Left renal pelvis (tissue), 4 donors: ENCODE data around the gene CFAP54. TPM values are rescaled to one million over a fixed set of nuclear protein-coding genes. Genes with fewer than 3 reads are reported as not detected.
A peak's percentile ranks its signal among the peaks of the same experiment; 100 is the strongest.

Experiments
- DNase-seq, 4 donors: peaks; one replicate each; pipeline ENCODE4 v3.0.0-alpha.2; 2013; ENCODE audit warnings: low read depth in 4 of 4, low spot score in 3 of 4
- polyA plus RNA-seq, 4 donors: library from polyadenylated mRNA; unstranded; fragments of 120-200 nt; gene quantifications; one replicate each; pipeline ENCODE4 v1.2.1, GENCODE V29; 2013; ENCODE audit not compliant: insufficient read length in 4 of 4

CFAP54 gene
- polyA plus RNA-seq, 4 donors = 0.44 to 3.8 (median 2.7) TPM

DNA sequence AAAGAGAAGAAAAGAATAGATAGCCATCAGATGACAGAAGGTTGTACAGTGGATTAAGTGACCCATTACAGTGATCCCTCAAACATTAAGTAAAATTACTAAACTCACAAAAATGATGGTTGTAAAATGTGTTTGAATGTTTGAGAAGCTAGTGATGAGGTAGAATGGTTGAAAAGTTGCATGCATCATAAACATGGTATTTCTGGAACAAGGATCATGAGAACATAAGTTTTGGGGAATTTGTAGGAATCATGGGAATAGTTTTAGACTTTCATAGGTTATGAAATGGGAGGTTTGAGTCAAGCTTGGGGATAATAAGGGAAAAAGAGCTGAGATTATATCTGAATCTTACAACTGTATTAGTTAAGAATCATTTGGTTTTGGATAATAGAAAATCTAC lies 383.6 kb downstream of the CFAP54 start:
- DNase-seq = no peak

DNA sequence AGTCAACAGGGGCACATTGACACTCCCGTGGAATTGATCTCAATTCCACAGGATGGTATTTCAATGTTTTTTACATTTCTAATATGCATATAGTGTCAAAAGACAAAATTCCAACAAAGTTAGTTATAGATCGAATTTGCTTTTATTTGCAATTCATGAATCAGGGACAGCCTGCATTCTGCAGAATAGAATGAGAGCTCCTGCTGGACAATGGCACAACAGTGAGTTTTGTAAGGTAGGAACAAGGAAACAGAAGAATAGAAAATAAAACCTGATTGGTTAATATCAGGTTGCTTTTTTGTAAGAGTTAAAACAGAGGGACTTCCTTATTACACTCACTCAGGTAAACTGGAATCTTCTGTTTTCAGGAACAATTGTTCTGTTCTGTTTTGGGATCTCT lies 384.8 kb downstream of the CFAP54 start:
- DNase-seq = no peak

DNA sequence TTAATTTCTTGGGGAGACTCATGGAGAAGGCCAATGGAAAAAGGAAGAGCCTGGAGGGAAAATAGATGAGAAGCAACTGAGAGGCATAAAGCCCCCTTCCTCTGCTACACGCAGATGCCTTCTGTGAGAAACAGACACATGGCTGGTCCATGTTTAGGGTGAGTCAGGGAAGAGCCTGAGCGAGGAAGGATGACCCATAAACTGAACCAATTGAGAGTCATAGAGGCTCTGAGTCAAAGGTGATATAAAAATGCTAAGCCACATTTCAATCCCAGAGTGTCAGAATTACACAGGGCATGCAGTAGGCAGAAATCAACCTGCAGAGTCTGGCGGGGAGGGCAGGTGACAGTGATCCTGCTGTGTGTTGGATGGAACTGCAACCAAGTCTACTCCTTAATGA lies 387.6 kb downstream of the CFAP54 start:
- DNase-seq = no peak

DNA sequence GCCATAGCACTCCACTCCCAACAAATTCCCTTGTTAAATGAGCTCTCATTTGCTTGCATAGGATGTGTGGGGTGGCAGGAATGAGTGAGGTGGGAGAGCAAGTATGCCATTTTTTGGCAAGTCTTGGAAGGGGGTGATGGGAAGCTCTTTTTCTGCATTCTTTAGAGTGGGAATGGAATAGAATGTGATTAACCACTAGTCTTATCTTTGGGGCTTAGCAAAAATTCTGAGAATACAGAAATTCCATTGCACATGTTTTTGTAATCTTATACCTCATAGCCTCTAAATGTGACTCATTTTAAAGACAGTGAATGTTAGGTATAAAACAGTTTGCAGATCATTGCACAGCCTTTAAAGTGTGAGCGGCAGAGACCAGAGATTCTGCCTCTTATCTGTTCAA lies 389.3 kb downstream of the CFAP54 start:
- DNase-seq = no peak

DNA sequence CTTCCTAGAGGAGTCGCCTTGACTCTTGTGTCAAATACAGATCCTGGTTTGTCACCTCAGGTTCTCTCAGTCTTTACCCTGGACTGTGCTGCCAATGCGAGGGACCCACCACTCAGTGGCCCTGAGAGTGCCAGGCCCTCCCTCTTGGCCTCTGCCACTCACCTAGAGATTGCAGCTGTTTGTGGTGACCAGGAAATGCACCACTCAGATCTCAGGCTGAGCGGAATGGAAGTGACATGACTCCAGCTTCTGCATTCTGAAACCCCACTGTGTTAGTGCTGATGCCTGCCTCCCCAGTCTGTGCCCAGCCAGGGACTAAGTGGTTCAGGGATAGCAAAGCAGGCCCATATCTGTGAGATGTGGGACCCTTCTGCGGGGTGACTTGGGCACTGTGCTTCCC lies 389.9 kb downstream of the CFAP54 start:
- DNase-seq = no peak

DNA sequence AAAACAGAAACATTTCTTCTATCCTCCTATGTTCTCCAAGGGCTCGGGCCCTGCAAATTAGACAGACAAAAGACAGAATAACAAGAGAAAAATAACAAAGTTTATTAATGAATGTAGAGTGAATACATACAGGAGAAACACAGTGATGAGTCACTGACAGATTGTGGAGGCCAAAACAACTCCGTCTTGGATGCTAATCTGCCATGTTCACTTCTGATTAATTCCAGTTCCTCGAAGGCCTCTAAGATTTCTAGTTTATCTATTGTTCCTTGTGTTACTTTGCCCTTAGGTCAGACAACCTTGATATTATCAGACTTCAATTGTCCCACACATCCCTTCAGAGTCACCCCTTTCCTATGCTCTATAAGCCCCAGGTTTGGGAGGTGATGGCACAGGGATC lies 390.8 kb downstream of the CFAP54 start:
- no peak for DNase-seq

DNA sequence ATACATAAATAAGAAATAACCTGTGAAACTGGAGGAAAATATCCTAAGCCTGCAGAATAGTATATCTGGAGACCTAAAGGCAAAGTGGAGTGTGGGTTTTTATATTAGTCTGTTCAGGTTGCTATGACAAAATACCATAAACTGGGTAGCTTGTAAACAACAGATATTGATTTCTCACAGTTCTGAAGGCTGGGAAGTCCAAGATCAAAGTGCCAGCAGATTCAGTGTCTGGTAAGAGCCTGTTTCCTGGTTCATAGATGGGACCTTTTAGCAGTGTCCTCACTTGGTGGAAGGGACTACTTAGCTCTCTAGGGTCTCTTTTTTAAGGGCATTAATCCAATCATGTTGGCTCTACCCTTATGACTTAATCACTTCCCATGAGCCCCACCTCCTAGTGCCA lies 392.2 kb downstream of the CFAP54 start:
- no peak for DNase-seq

DNA sequence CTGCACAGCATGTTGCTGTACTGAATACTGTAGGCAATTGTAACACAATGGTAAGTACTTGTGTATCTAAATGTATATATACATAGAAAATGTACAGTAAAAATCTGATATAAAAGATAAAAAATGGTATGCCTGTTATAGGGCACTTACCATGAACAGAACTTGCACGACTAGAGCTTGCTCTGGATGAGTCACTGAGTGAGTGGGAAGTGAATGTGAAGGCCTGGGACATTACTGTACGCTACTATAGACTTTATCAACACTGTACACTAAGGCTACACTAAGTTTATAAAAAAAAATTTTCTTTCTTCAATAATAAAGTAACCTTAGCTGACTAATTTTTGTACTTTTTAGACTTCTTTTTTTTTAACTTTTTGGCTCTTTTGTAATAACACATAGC lies 393.5 kb downstream of the CFAP54 start:
- DNase-seq = no peak

DNA sequence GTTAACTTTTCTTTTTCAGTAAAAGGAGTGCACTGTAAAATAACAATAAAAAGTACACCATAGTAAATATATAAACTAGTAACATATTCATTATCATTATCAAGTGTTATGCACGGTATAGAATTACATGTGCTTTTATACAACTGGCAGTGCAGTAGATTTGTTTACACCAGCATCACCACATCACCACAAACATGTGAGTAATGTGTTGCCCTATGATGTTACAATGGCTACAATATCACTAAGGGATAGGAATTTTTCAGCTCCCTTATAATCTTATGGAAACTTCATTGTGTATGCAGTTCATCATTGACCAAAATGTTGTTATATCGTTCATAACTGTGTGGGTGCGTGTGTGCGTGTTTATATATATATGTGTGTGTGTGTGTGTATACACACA lies 394.2 kb downstream of the CFAP54 start:
- DNase-seq = no peak

DNA sequence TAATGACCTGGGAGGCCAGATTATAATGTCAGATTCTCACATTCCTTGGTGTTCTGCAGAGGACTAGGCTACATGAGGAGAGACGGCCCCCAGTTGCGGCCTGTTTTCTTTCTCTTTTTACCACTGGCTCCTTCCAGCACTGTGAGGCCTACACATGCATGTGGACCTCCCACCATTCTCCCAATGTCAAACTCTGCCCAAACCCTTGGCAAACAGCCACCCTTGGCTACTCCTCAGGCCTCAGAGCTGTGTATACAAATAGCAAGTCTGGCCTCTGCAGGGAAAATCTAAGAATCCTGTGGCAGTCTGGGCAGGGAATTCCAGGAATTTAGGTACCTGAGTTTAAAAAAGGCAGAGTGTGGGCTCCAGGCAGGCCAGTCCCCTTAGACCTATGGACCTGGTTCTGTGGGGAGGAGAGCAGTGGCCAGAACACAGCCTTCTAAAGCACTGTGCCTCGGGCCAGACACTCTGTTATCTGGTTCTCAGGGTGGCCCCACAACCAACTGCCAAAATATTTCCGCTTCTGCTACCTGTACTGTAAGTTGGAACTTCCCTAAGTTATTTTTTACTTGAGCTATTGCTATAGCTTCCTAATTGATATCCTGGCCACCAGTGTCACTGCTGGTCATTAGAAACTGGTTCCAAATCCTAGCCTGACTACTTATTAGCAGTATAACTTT lies 397.8 kb downstream of the CFAP54 start:
- peak in 2 of 4 donors; percentile 26 to 36 for DNase-seq

DNA sequence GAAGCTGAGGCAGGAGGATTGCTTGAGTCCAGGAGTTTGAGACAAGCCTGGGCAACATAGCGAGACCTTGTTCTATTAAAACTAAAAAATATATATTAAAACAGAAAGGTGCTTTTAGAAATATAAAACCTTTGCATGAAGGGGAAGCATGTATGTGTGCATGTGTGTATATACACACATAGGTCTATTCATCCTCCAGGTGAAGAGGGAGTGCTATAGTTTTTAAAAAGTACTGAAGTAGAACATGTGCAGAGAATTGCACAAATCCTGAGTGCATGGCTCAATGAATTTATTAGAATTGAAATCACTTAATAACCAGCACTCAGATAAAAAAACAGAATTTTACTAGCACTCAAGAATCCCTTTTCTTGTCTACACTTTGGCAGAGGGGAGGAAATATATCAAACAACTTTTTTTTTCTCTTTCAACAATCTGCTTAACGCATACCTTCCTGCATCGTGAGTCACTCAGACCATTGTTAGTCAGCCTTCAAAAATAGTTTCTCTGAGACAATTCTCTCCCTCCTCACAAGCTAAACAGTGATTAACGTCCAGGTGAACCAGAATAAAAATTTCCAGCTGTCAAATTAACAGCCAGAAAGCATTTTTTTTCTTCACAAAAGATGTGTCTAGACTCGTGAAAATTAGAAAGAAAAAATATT lies 400.0 kb downstream of the CFAP54 start:
- no peak for DNase-seq

DNA sequence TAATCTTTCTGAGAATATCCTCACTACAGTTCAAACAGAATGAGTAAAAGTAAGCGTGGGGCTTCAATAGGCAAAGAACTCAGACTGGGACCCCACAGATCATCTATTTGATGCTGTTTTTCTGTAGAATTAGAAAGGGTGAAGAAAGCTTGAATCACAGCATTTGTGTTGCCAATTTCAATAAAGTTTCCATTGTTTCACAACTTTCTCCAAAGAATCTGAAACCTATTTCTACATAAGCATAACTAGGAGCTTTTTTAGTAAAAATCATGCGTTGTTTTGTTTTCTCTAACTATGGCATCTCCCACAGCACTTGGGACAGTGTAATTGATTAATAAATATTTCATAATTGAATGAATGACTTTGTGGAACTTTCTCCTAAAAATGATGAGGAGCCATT lies 401.0 kb downstream of the CFAP54 start:
- DNase-seq = no peak

DNA sequence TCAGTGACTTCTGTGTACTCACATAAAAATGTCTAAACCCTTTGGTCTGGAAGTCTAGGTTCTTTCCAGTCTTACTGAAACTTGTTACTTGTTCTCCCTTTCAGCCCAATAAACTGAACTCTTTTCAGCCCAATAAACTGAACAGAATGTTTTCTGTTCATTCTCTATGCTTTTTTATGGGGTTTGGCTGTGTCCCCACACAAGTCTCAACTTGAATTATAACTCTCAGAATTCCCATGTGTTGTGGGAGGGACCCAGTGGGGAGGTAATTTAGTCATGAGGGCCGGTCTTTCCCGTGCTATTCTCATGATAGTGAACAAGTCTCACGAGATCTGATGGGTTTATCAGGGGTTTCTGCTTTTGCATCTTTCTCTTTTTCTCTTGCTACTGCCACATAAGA lies 402.7 kb downstream of the CFAP54 start:
- no peak for DNase-seq

DNA sequence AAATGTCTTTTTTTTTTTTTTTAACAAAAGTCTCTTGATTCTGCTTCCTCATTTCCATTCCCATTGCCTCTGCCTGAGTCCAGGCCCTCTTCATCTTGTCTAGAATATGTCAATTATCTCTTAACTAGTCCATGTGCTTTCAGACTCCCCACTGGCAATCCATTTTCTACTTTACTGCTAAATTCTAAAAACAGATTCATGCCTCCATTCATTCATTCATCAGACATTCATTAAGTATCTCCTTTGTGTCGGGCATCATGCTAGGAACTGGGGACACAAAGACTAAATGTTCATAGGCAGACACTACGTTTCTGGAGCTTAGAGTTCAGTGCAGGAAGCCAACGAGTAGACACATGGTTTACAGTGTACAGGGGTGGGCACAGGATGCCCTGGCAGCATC lies 408.0 kb downstream of the CFAP54 start:
- no peak for DNase-seq

DNA sequence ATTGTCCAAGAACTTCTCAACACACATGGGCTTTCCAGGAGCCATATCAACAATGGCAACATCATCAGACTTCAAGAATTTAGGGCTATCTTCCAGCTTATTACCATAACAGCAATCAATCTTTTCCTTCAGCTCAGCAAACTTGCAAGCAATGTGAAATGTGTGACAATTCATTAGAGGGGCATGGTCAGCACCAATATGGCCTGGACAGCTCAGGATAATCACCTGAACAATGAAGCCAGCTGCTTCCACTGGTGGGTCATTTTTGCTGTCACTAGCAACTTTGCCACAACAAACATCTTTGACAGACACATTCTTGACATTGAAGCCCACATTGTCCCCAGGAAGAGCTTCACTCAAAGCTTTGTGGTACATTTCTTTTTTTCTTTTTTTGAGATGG lies 411.8 kb downstream of the CFAP54 start:
- no peak for DNase-seq

DNA sequence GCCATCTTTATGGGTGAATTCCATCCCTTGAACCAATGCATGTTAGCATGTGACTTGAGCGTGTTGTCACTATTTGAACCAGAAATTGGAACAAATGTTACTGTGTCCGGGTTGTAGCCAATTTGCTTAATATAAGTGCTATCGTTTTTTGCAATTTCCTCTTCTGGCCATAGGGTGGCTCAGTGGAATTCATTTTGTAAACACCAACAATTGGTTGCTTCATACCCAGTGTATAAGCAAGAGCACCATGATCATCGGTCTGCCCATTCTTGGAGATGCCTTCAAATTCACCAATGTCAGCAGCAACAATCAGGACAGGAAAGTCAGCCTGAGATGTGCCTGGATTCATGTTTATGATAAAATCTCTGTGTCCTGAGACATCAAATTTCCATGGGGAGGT lies 412.7 kb downstream of the CFAP54 start:
- no peak for DNase-seq

DNA sequence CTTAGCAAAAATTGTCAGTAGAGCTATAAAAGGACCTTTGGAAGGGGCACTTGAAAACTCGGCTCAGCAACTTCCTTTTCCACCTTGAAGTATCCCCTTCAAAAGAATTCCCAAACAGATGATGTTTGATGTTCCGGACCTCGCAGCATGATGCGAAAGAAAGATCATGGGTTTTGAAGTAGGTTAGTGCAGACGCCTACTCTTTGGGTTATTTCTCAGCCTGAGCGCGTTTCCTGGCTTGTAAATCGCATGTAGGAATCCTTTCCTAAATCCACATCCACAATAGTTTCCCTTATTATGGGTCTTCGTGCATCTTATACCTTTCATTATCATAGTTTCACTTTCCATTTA lies 417.1 kb downstream of the CFAP54 start:
- peak in 1 of 4 donors; percentile 3 for DNase-seq

DNA sequence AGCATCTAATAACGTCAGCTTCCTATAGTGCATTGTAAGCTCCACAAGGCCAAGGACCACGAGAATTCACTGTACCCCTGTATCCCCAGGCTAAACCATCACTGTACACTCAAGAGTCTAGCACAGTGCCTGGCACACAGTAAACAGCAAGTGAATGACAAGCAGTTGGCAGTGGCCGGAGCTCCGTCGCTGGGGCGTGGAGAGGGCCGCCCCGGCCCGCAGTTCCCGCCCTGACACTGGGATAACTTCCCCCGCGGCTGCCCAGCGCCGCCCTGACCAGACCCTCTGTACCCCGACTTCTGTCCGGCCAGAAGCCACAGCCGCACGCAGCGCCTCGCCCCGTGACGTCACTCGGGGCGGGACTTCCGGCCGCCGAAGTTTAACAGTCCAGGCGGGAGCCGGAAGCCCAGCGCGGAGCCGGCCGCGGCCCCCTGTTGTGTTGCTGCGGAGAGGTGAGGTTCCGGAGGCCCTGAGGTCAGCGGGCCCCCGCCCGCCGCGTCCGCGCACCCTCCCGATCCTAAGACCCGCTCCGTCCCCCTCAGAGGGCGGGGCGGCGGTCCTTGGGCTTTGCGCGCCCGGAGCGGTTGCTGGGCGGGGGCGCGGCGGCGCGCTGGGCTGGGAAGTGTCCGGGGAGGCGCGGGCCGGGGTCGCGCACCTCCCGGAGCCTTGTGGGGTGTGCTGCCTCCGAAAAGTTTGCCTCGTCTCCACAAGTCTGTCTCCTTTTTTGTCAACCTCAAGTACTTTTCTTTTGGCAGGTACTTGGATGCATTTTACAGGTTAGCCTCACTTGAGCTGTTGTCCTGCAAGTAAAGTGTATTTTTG lies 417.7 kb downstream of the CFAP54 start, which contains the start of gene NEDD1:
TSS of gene NEDD1 (plus strand) at position 409 of the 822 bp plus-strand sequence. CDS start 2,503 bp downstream, outside the sequence.
- DNase-seq = peak; percentile 62 to 74 (median 70)

DNA sequence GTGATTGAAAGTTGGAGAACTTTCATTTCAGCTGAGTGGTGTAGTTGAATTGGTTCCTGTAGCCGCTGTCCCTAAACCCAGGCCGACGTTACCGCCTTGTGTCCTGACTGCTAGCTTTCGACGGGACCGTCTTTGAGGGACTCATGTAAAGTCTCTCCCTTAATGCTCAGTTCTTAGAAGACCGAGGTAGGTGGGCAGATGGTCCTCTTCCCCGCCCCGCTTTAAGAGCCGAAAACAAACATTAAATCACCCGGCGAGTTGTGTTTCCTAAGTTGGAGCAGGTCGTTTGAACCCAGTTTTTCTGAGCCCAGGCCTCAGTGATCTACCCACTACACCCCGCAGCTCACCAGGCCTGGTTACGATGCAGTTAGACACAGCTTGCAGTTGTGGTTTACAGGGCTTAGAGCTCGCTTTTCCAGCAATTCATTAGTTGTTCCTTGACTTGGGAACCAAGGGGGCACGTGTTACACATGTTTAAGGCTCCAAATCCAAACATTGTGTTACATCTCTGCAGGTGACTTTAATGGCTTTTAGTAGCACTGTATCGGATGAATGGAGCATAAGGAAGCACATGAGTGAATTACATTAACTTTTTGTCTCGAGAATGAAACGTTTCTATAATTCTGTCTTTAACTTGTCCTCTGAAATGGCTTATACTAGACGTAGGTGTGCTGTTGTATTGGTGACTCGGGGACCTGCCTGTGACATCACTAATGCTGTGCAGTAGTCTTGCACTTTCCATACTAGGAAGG lies 418.5 kb downstream of the CFAP54 start:
- peak; percentile 22 to 50 (median 40) for DNase-seq

DNA sequence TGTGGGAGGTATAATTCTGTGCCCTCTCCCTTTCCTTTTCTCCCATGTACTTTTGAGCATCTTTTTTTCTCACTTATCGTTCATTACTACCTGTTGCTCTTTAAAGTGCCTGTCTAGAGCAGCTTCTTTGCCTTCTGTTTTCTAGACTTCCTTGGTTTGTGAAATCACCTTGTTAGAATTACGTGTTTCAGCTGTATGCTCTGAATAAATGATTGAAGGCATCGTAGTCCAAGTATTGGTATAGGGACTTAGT lies 419.0 kb downstream of the CFAP54 start:
- no peak for DNase-seq

DNA sequence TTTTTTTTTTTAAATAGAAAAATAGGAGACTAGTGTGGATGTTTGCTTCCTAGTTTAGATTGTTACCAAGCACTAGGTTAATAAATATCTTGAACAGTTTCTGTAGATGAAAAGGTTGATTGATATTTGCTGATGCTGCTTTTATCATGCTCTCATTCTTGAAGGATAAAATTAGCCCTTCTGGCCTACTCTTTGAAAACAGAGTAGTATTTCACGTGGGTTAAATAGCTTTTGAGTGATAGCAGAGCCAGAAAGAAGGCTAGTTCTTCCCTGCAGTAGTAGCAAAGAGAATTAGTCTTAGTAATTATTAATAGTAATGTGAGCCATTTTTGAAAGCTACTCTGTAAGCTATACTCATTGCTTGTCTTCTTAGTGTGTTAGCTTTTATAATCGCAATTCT lies 422.9 kb downstream of the CFAP54 start:
- no peak for DNase-seq
